Stimulated activated CD4-positive, alpha-beta T cell treated with anti-CD3 and anti-CD28 coated beads, Interleukin-4, amount 100 ng/mL, for 24 hours (primary cell): ENCODE results near the gene LSM12.
"Not testable (repeated sequence)": the region's sequence is repeated elsewhere in the genome, so short reads cannot be mapped to it uniquely, and the experiment has no call there.

ENCODE experiments used
- DNase-seq: peaks from one replicate; pipeline ENCODE4 v3.0.0-alpha.2; 2020

LSM12 gene

GRCh38 chr17:44066204-44066930 lies at the start of gene LSM12:
Gene LSM12 (minus strand): TSS chr17:44066671. CDS start chr17:44066587, 84 bp downstream.
- DNase-seq, result peak; percentile 90

- peak; percentile 14 for DNase-seq
Measured at GRCh38 chr17:44115585-44116415, 49.3 kb upstream of the LSM12 start.

GRCh38 chr17:44113868-44114840 lies 47.7 kb upstream of the LSM12 start:
- DNase-seq, result no peak

DNA sequence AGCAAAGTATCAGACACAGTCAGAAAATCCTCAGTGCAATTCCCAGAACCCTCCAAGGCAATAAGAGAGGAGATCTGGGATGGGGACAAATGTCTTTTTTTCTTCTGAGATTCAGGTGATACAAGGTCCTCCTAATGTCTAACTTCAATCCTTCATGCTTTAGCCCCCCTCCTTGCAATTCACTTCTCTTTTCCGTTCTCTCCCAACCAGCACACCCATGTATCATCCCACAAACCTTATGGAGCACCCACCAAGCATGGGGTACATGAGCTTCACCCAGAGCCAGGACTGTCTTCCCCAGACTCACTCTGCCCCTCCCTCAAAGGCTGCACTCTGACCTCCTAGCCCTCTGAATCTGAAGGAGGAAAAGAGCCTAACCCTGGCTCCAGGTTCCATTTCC lies 46.9 kb upstream of the LSM12 start:
- DNase-seq, result no peak

DNA sequence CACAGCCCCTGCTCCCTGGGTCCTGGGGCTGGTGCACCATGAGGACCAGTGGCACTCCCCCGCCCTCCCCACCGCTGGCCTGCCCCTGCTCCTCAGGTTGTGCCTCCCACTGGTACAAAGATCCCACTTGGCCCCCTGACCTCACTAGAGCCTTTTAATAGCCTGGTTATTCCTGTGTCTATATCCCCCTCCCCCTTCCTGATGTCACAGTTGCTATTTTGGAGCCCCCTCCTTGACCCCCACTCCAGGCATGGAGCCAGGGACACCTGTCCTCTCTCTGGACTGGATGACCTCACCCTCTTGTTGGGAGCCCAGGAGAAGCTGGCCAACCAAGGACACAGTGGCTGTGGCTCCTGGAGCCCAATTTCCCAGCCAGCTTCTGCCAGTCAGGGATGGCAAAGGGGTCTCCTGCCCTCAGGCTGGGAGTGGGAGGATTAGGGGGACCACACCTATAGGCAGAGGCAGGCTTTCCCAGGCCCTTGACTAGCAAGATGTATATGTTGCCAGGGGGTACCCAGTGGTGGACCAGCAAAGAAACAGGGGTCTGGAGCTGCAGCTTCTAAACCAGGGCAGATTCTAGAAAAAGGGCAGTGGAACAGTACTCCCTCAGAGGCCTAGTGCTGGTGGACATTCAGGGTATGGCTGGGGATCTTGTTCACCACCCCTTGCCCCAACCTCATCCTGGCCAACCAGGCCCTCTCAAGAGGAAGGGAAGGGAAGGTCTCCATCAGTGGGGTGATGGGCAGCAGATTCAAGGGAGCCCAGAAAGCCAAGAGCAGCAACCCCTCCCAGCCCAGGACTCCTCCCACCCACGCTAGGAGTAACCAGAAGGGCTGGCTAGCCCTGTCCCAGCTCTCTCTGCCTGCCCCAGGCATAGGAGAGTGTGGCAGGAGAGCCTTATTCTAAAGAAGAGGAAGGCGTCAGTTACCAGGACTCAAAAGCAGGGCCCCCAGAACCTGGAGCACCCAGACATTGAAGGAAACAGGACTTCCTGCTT lies 46.1 kb upstream of the LSM12 start:
- no peak for DNase-seq

DNA sequence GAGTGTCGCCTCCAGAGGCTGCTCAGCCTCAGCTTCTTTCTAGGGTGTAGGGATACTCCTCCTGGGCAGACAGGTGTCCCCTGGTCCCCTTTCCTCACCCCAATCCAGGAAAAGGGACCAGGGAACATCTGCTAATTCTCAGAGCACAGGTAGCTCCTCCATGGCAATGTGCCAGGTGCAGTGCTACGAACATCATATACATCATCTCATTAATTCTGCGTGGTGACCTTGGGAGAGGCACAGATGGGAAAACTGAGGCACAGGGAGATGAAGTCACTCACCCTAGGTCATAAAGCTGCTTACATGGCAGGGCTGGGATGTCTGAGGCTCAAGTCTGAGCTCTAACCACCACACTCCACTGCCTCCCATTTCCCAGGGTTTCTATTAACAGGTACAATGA lies 45.3 kb upstream of the LSM12 start:
- DNase-seq, result no peak

- peak; percentile 59 for DNase-seq
Measured at GRCh38 chr17:44110823-44111633, 44.6 kb upstream of the LSM12 start.

DNA sequence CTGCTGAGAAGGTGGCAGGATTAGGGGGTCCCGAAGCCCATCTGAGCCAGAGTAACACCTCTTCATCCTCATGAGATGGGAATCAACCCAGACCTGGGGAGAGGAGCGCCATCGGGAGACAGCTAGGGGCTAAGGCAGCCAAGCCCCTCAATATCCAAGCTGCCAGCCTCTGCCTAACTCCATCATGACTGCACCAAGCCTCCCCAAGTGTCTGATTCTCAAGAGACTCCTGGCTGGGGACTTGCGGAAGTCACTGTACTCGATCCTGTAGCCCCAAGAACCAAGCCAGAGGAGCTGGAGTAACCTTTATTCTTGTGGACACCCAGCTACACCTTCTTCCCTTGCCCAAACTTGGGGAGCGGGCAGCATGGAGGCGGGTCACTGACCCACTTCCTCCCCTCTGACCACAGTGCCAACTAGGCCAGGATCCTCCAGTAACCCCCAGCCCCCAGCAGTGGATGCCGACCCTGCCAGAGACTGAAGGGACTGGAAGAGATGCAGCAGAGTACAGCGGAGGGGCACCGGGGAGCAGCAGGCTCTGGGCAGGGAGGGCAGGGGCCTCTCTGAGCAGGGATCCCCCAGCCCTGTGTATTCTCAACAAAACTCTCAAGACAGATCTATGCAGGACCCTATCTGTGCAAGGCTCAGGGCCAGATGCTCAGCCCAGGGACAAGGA lies 43.7 kb upstream of the LSM12 start:
- no peak for DNase-seq

DNA sequence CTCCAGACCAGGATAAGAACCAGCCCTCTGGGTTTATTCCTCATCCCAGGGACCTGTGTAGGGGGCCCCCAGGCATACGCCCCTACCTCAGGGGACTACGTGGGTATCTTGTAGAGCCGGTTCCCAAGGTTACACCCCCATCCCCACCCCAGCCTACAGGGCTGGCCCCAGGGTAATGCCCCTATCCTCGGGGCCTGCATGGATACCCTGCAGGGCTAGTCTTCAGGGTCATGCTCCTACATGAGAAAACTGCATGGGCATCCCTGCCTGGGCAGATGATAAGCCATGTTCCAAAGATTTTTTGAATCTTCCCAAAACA lies 42.8 kb upstream of the LSM12 start:
- DNase-seq, result no peak

DNA sequence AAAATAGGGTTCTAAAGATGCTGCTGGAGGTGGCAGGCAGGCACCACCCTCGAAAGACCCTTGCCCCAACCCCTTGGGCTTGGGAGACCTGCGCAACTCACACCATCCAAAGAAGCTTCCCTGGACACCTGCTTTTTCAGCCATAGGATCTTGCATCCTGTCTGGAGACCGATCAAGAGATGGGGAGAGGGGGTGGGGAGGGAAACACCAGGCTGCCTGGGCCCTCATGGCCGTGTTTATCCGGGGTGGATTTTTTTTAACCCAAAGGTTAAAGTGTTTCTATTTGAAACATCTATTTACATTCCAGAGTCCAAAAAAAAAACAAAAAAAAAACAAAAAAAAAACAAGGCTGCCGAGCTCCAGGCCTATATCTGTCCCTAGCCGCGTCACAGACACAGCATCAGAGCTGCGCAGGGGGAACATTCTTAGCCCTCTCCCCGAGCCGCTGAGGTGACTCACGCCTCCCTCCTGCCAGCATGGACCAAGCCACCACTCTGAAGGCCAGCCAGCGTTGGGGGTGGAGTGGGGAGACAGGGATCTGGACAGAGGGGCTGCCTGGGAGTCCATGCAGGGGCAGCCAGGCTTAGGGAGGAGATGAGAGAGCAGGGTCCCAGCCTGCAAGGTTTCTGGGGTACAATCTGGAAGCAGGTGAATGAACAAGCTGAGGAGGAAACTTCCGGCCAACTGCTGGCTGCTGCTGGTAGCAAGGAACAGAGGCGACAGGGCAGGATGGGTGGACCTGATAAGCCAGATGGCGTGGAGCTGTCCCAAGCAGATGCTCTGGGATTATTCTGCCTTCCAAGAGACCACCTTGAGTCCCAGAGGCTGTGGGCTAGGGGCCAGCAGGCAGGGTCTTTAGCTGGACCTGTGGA lies 42.2 kb upstream of the LSM12 start:
- no peak for DNase-seq

GRCh38 chr17:44106801-44107200 lies 40.3 kb upstream of the LSM12 start:
- DNase-seq, result no peak

DNA sequence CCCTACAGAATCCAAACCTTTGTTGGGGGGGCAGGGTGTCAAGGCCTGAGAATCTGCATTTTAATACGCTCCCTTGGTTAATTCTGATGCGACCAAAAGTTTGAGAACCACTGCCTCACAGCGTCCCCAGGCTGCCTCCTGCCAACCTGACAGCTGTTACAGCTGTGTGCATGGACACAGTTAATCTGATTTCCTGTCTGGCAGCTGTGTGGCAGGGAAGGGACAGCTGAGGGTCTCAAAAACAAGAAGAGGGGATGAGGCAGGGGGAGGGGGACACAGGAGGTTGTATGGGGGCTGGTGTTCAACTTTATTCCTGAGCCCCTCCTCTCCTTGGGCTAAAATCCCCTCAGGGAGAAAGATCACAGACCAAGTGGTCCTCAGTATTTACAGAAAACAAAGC lies 39.5 kb upstream of the LSM12 start:
- no peak for DNase-seq

DNA sequence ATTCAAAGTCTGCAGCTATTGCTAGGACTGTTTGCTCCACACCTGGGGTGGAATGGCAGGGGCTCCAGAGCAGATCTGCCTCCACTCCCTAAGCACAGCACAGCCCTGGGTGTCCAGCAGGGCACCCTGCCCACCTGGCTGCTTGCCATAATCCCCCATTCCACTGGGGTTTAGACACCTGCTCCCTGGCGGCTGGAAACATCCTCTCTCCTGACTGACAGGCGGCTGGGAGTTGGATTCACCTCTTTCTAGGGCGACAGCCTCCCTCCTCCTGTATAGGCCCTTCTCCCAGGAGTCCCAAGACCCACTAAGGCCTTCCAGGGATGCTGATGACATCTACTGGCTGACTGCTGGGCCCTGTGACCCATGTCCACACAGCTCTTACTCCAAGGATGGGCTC lies 39.0 kb upstream of the LSM12 start:
- no peak for DNase-seq

GRCh38 chr17:44102849-44103622 lies 36.6 kb upstream of the LSM12 start:
- no peak for DNase-seq

GRCh38 chr17:44101858-44102257 lies 35.4 kb upstream of the LSM12 start:
- not testable (repeated sequence) for DNase-seq

DNA sequence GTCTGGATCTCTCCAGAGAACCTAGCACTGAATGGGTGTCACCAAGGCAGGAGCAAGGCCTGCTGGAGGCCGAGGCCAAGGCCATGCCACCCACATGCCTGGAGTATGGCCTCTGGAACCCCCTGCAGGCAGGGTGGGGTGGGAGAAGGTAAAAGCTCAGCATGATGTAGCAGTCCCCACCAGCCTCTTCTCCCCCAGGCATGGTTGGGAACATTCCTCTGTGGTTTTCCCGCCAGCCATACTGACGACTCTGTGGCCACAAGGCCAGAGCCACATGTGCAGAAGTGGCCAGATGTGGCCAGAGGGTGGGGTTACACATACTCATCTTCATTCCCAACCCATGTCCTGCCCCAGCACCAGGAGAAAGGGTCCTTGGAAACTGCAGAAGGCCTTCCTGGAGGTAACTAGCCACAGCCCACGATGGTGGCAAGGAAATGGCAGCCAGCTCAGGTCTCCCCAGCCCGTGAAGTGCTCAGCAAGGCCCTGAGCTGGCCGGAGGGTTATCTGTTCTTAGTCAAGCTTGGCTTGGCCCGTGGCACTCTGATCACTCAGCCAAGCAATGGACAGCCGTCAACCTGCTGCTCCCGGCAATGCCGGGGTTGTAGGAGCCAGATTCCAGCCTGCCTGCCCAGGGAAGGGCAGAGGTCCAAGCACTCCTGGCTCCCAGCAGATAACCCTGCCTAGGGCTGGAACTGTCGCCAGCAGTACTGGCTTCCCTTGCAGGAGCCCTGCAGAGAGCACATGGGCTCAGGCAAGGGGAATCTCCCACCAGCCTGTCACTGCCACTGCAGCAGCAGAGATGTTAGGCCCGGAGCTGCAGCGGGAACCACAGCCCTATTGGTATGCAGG lies 30.9 kb upstream of the LSM12 start:
- DNase-seq, result no peak

DNA sequence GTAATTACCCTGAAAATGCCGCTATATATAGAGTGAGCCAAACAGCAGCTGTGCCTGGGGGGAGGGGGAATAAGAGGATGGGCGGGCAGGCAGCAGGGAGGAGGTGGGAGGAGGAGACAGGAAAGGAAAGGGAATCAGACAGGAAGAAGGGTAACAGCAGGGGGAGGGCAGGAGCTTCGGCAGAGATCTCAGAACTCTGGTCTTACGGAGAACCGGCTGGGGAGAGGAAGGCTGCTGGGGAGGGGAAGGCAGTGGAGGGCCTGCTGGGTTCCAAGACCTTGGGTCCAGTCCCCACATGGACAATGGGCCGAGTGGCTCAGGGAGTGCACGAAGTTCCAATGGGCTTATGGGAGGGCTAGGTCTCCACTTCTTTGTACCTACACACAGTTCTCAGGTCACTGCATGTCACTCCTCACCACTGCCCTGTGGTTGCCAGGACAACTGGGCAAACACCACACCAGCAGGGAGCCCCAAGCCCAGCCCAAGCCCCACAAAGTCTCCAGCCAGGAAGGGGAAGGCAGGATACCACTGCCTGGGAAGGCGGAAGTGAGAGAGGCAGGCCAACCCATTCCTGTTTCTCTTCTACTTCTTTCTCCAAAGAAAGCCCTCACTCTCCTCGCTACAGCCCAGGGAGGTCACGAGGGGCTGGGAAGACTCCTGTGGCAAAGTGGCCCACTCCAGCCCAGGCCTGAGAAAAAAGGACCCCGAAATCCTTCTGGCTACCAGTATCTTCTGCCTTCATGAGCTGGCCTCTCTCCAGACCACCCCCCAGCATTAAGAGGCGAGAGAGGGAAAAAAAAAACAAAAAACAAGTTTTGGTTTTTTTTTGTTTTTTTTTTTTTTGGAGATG lies 29.4 kb upstream of the LSM12 start:
- no peak for DNase-seq
